GF-D8 (cell line): ENCODE data around the gene RTN4.

Source experiments
- DNase-seq: peaks from one replicate; lab custom pipeline; 2025; lab: John Stamatoyannopoulos, UW

RTN4 gene

GRCh38 chr2:54952425-54952824 is 97.8 kb downstream of the RTN4 start:
- DNase-seq, result no peak

DNA sequence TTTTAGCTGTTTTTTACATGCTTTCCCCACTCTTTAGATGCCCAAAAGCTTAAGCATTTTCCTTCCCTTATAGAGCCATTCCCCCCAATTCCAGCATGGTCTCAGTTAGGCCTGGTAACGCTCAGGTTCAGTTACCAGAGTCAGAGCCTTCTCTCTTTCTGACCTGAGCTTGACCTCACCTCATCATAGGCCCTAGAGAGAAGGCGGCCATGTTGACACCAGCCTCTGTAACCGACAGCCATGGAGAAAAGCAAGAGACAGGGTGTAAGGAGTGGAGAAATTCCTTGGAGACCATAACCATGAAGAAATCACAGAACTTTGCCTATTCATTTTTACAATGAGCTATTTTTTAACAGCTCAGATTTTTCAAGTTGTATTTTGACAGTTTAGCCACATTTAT is 99.4 kb downstream of the RTN4 start:
- DNase-seq, result no peak

GRCh38 chr2:54949431-54949830 is 100.8 kb downstream of the RTN4 start:
- no peak for DNase-seq

DNA sequence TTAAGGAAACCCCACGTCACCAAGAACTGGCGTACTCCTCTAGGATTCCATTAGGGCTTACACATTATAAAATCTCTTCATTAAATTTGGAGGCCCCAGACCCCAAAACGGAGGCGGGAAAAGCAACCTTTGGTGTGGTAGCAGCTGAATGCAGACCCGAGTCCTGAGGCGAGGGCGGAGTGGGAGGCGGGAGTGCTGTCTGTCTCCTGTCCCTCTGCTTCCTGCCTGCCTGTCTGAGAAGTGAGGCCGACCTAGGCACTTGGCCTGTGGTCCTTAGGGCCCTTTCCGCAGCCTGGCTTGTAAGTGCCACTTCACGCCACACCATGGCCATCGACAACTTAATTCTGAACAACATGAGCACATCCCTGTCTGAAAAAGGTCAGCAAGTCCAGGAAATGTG is 102.1 kb downstream of the RTN4 start:
- no peak for DNase-seq

- DNase-seq, result no peak
Observed at GRCh38 chr2:54947646-54948045, 102.6 kb downstream of the RTN4 start.

- DNase-seq, result no peak
Observed at GRCh38 chr2:54947136-54947535, 103.1 kb downstream of the RTN4 start.

DNA sequence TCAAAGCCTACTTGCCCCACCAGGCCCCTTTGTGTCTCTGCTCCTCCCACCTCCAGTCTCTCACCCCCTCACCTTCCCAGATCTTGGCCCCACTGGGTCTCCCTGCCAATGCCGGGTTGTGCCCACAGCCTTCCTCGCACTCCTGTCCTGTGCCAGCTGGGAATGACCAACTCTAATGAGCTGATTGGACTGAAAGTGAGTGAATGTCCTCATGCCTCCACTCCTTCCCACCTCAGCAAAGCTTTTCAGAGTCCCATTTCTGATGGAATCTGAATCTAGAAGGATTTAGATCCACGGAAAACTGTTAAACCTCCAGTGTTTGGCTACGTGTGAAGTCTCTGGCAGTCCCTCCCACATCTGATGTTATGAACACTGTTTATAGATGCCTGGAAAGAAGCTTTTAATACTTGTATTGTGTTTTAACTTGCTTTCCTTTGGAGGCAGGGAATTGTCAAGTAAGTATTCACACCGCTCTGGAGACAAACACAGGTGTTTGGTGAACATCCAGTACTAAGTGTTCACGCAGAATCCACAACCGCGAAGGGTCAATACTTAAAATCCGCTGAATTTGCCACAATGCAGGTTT is 103.9 kb downstream of the RTN4 start:
- no peak for DNase-seq

- DNase-seq, result no peak
Observed at GRCh38 chr2:54945391-54946219, 104.6 kb downstream of the RTN4 start.

DNA sequence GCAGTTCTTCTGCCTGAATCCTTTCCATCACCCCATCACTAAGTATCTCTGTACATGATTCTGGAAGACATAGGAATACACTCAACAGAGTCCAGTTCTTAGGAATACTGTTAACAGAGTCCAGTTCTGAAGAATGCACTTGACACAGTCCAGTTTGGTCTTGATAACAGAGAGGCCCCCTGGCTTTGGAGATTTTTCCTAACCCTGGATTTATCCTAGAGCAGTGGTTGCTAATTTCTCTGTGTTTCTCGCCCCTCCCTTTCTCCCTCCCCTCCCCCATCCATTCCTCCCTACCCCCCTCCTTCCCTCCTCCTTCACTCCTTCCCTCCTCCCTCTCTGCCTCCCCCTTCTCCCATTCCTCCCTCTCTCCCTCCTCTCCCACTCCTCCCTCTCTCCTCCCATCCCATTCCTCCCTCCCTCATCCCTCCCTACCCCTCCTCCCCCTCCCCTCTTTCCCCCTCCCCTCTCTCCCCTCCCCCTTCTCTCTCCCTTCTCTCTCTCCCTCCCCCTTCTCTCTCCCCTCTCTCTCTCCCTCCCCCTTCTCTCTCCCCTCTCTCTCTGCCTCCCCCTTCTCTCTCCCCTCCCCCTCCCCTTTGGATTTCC is 105.4 kb downstream of the RTN4 start:
- DNase-seq, result no peak

DNA sequence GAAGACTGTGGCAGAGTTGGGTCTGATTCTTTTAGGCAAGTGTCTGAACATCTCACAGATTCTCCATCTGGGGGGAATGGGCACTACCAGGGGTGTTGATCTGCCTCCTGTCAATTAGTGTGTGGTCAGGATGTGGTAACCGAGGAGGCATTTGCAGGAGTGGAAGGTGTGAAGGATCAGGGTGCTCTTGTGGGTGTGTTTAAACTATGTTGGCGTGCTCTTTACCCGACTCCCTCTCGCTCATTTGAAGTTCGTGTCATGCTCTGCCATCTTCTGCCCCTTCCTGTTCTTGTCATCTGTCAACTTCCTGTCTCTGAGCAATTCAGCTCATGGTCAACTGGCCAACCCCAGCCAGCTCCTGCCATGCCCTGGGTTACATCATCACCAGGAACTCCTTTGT is 107.9 kb downstream of the RTN4 start:
- DNase-seq, result no peak

GRCh38 chr2:54941248-54941984 is 108.8 kb downstream of the RTN4 start:
- no peak for DNase-seq

- DNase-seq, result no peak
Observed at GRCh38 chr2:54940723-54941122, 109.5 kb downstream of the RTN4 start.

DNA sequence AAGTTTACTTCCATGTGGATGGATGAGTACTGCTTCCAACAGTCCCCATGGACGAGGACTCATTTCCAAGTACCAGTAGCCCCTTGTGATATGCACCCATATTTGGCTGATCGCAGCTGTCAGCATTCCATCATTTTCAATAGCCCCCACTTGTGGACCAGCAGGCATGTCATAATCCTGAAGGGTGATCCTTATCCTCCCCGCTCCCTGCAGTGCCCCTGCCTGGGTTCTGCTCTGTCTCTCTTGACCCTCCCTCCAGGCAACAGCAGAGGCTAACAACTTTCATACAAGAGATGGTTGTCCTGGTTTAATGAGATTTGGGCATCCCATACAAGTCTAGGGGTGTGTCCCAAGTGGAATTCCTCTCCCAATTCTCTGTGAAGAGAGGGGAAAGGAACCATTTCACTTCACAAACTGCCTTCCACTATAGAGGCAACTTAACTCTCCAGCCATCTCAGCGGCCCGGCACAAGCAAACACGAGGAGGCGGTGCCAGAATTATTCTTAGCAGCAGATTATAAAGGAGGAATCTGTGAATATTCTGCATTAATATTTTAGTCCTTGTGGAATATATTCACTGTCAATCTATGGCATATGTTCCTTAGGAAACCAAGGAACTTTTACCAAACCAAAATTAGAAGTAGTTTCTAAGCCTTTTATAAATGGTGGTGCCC is 110.7 kb downstream of the RTN4 start:
- DNase-seq, result no peak

DNA sequence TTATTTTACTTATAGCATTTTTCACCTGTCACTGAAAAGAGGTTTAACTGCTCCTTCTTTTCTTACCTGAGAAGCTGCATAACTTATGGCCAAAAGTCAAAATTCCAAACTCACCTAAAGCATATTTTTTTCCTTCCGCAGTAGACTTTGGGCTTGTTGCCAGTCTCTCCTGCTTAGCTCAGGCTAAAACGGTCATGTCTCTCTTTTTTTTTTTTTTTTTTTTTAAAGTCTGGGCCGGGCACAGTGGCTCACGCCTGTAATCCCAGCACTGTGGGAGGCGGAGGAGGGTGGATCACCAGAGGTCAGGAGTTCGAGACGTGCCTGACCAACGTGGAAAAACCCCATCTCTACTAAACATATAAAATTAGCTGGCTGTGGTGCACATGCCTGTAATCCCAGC is 113.5 kb downstream of the RTN4 start:
- no peak for DNase-seq

GRCh38 chr2:54935389-54935788 is 114.9 kb downstream of the RTN4 start:
- DNase-seq, result no peak

DNA sequence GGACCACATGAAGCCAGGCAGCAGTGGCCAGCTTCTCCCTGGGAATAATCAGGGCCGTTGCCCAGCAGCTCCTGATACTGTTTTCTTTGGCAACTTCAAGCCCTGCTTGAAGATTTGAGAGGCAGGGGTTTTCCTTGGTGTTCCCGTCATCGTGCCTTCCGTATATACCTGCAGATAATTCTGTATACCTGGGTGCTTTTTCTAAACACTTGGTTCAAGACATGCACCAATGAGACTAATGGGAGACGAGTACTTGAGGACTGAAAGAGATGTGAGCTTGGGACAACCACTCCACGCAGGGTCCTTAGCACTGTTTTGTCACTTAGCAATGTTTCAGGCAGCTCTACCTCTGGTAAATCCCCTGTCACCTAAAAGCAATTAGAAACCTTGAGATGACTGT is 118.8 kb downstream of the RTN4 start:
- DNase-seq, result no peak

DNA sequence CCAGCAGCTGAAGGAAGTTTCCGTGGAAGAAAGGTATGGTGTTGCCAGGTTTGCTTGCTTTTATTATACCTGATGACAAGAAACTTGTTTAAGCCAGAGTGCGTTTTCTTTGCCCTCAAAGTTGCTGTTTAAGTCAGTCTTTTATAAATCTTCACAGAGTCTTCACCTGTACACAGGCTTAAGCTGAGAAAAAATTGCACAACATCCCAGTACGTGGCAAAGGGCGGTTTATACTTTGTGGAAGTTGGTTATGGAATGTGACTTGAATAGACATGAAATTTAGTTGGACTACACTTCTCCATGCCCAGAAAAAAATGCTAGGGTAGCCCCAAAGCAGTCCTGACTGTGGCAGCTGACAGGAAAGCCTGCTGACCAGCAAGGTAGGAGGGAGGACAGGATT is 121.5 kb downstream of the RTN4 start:
- DNase-seq, result no peak

- no peak for DNase-seq
Observed at GRCh38 chr2:54927751-54928615, 122.3 kb downstream of the RTN4 start.

DNA sequence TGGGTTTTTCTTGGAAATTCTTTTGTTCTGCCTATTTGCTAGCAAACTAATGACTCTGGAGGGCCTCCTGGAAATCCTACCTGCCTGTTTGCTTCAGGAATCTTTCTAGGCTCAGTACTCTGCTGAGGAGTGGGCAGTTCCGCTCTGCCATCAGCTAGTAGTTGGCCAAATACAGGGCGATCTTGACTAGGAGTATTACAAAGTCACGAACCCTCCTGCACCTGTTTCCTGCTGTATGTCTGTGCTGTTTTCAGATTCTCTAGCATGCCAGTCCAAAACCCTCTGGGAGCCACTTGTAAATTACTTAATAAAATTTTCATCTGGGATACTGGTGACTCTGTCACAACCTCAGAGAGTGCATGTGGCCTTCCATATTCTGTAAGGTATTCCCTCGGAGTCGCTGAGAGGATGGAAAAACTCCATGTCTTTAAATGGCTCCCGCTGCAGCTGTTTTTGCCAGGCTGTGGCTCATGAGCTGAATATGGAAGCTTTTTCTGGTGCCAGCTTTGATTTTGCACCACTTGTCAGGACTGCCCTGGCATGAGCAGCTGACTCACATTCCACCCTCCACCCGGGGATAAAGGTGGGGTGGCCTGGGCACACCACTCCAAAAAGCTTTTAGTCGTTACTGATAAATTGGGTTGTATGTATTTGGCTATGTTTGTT is 123.0 kb downstream of the RTN4 start:
- DNase-seq, result no peak

DNA sequence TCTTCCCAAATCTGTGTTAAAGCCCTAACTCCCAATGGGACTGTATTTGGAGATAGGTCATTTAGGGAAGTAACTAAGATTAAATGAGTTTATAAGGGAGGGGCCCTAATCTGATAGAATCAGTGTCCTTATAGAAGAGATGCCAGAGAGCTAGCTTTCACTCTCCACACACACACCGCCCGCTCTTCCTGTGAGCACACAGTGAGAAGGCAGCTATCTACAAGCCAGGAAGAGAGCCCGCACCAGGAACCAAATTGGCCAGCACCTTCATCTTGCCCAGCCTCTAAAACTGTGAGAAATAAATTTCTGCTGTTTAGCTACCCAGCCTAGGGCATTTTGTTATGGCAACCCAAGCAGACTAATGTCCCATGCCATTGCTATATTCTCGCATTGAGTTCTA is 125.2 kb downstream of the RTN4 start:
- no peak for DNase-seq

DNA sequence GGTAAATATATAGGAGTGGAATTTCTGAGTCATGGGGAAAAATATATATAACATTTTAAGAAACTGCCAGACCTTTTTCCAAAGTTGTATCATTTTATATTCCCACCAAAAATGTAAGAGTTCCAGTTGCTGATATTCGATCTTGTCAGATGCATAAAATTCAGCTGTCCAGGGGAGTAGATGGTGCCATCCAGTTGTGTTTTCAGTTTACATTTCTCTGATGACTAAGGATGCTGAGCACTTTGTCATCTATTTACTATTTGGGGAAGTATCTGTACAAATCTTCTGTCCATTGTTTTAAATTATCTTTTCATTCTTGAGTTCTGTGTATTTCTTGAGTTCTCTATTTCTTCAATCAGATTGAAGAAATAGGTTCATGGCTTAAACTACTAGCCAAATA is 126.1 kb downstream of the RTN4 start:
- no peak for DNase-seq
